ENCODE data around the gene TUBB4B. TPM values are rescaled to one million over a fixed set of nuclear protein-coding genes. Genes with fewer than 3 reads are reported as not detected.
A peak's percentile ranks its signal among the peaks of the same experiment; 100 is the strongest.

The TUBB4B gene
- total RNA-seq, 2 donors from 2014 or later = 328 to 415 TPM

DNA sequence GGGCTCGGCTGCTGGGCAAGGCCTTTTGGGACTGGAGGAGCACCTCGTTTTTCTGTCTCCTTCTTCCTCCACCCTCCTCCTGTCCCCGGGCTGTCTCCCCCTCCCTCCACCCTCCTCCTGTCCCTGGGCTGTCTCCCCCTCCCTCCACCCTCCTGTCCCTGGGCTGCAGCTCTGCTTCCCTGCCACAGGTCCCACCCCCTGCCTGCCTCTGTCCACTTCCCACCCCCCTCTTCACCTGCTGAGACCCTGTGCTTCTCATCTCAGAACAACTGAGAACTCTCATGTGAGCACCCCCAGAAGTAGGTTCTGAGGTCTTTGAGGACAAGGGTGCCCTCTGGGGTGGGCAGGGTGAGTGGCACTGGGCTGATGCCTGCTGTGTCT, 30.6 kb downstream of the TUBB4B start:
- H3K27ac Mint-ChIP-seq = no peak overlapping the region
- H3K9me3 ChIP-seq (ENCODE audit: control insufficient read depth, low read length) = no peaks in the 10 kb centered on the region
- no peak overlapping the region for H3K27ac ChIP-seq (ENCODE audit: low read depth, low read length)
- H3K36me3 ChIP-seq (ENCODE audit: control insufficient read depth, insufficient read depth, low read length) = peaks cover 37% of the 10 kb centered on the region
- TF ChIP-seq, protein P1, sequence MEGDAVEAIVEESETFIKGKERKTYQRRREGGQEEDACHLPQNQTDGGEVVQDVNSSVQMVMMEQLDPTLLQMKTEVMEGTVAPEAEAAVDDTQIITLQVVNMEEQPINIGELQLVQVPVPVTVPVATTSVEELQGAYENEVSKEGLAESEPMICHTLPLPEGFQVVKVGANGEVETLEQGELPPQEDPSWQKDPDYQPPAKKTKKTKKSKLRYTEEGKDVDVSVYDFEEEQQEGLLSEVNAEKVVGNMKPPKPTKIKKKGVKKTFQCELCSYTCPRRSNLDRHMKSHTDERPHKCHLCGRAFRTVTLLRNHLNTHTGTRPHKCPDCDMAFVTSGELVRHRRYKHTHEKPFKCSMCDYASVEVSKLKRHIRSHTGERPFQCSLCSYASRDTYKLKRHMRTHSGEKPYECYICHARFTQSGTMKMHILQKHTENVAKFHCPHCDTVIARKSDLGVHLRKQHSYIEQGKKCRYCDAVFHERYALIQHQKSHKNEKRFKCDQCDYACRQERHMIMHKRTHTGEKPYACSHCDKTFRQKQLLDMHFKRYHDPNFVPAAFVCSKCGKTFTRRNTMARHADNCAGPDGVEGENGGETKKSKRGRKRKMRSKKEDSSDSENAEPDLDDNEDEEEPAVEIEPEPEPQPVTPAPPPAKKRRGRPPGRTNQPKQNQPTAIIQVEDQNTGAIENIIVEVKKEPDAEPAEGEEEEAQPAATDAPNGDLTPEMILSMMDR (conservative IDR thresholded peaks at IDR 0.05) = no peak
- 85% methylated on average over 3 of the region's 3 CpGs; no CpG with 5 or more reads in 1 of the 2 experiments for WGBS, 2 experiments (ENCODE audit: insufficient coverage in 1 of 2, insufficient read length in 1 of 2)
- no peaks in the 10 kb centered on the region for H3K9me3 Mint-ChIP-seq
- H3K4me3 Mint-ChIP-seq = no peak overlapping the region
- no peaks in the 10 kb centered on the region for H3K27me3 Mint-ChIP-seq (ENCODE audit: insufficient read depth)
- peaks cover 15% of the 10 kb centered on the region for H3K4me1 Mint-ChIP-seq
- no peak overlapping the region for H3K9ac ChIP-seq (ENCODE audit: extremely low read depth, low read length, poor library complexity, severe bottlenecking)
- no peaks in the 10 kb centered on the region for H3K27me3 ChIP-seq (ENCODE audit: control insufficient read depth, insufficient read depth, low read length, poor library complexity, severe bottlenecking)
- no peak overlapping the region for H3K4me3 ChIP-seq (ENCODE audit: low read length)
- DNase-seq = no peak
- H3K4me1 ChIP-seq (ENCODE audit: control insufficient read depth, insufficient read depth, low read length) = peaks cover 7% of the 10 kb centered on the region
- H3K36me3 Mint-ChIP-seq (ENCODE audit: low read depth) = peaks cover 37% of the 10 kb centered on the region

- H3K9me3 Mint-ChIP-seq = no peaks in the 10 kb centered on the region
Measured at GRCh38 chr9:137272241-137273094, 31.4 kb downstream of the TUBB4B start.

GRCh38 chr9:137273095-137273490, 32.0 kb downstream of the TUBB4B start:
- no peaks in the 10 kb centered on the region for H3K27me3 ChIP-seq (ENCODE audit: control insufficient read depth, insufficient read depth, low read length, poor library complexity, severe bottlenecking)
- Mint-ChIP-seq H3K4me1 (peaks cover 20% of the 10 kb centered on the region), H3K9me3 (no peaks in the 10 kb centered on the region), H3K27me3 (ENCODE audit: insufficient read depth) (no peaks in the 10 kb centered on the region), H3K4me3 (no peak overlapping the region), H3K36me3 (ENCODE audit: low read depth) (peaks cover 31% of the 10 kb centered on the region), H3K27ac (no peak overlapping the region)
- no peak overlapping the region for H3K4me3 ChIP-seq (ENCODE audit: low read length)
- H3K27ac ChIP-seq (ENCODE audit: low read depth, low read length) = no peak overlapping the region
- H3K4me1 ChIP-seq (ENCODE audit: control insufficient read depth, insufficient read depth, low read length) = peaks cover 10% of the 10 kb centered on the region
- H3K9me3 ChIP-seq (ENCODE audit: control insufficient read depth, low read length) = no peaks in the 10 kb centered on the region
- H3K36me3 ChIP-seq (ENCODE audit: control insufficient read depth, insufficient read depth, low read length) = peaks cover 30% of the 10 kb centered on the region
- TF ChIP-seq, protein P1 (conservative IDR thresholded peaks at IDR 0.05) = no peak
- no peak overlapping the region for H3K9ac ChIP-seq (ENCODE audit: extremely low read depth, low read length, poor library complexity, severe bottlenecking)
- peak; percentile 71 for DNase-seq
- 89 to 91% methylated on average over 11 to 13 of the region's 13 CpGs for WGBS, 2 experiments (ENCODE audit: insufficient coverage in 1 of 2, insufficient read length in 1 of 2)

More at GRCh38 chr9:137272241-137273094, 31.4 kb downstream of the TUBB4B start:
- TF ChIP-seq, protein P1 (conservative IDR thresholded peaks at IDR 0.05) = no peak
- Mint-ChIP-seq H3K27ac (no peak overlapping the region), H3K4me1 (peaks cover 20% of the 10 kb centered on the region), H3K36me3 (ENCODE audit: low read depth) (peaks cover 35% of the 10 kb centered on the region), H3K27me3 (ENCODE audit: insufficient read depth) (no peaks in the 10 kb centered on the region), H3K4me3 (no peak overlapping the region)
- Histone ChIP-seq H3K27ac (ENCODE audit: low read depth, low read length) (no peak overlapping the region), H3K4me3 (ENCODE audit: low read length) (no peak overlapping the region), H3K27me3 (ENCODE audit: control insufficient read depth, insufficient read depth, low read length, poor library complexity, severe bottlenecking) (no peaks in the 10 kb centered on the region), H3K9ac (ENCODE audit: extremely low read depth, low read length, poor library complexity, severe bottlenecking) (no peak overlapping the region), H3K36me3 (ENCODE audit: control insufficient read depth, insufficient read depth, low read length) (peaks cover 34% of the 10 kb centered on the region), H3K9me3 (ENCODE audit: control insufficient read depth, low read length) (no peaks in the 10 kb centered on the region), H3K4me1 (ENCODE audit: control insufficient read depth, insufficient read depth, low read length) (peaks cover 10% of the 10 kb centered on the region)
- no peak for DNase-seq
- 92 to 96% methylated on average over 27 to 39 of the region's 39 CpGs for WGBS, 2 experiments (ENCODE audit: insufficient coverage in 1 of 2, insufficient read length in 1 of 2)

Data from endodermal cell (in vitro differentiated cells).